ENCODE results near the gene SULT2B1. TPM values are rescaled to one million over a fixed set of nuclear protein-coding genes. Genes with fewer than 3 reads are reported as not detected.

Gene SULT2B1
- total RNA-seq, 1 donor from 2014 or later = not detected

DNA sequence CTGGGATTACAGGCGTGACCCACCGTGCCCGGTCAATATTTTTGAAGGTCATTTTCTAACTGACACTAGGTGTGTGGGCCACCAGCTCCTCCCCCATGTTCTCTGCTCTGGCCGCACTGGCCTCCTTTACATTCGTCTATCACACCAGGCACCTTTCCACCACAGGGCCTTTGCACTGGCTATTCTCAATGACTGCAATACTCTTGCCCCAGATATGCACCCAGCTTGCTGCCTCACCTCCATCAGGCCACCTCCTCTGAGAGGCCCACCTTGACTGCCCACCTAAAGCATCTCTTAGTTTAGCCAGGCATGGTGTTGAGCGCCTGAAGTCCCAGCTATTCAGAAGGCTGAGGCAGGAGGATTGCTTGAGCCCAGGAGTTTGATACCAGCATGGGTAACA is 10.2 kb upstream of the SULT2B1 start:
- TF ChIP-seq, protein P1, sequence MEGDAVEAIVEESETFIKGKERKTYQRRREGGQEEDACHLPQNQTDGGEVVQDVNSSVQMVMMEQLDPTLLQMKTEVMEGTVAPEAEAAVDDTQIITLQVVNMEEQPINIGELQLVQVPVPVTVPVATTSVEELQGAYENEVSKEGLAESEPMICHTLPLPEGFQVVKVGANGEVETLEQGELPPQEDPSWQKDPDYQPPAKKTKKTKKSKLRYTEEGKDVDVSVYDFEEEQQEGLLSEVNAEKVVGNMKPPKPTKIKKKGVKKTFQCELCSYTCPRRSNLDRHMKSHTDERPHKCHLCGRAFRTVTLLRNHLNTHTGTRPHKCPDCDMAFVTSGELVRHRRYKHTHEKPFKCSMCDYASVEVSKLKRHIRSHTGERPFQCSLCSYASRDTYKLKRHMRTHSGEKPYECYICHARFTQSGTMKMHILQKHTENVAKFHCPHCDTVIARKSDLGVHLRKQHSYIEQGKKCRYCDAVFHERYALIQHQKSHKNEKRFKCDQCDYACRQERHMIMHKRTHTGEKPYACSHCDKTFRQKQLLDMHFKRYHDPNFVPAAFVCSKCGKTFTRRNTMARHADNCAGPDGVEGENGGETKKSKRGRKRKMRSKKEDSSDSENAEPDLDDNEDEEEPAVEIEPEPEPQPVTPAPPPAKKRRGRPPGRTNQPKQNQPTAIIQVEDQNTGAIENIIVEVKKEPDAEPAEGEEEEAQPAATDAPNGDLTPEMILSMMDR (conservative IDR thresholded peaks at IDR 0.05) = no peak
- Mint-ChIP-seq H3K9me3 (no peaks in the 10 kb centered on the region), H3K4me1 (peaks cover 4% of the 10 kb centered on the region), H3K36me3 (ENCODE audit: low read depth) (no peaks in the 10 kb centered on the region), H3K4me3 (no peak overlapping the region), H3K27ac (ENCODE audit: unreplicated experiment) (no peak overlapping the region), H3K27me3 (ENCODE audit: low read depth) (no peaks in the 10 kb centered on the region)
- DNase-seq (ENCODE audit: low read depth, low spot score) = no peak

DNA sequence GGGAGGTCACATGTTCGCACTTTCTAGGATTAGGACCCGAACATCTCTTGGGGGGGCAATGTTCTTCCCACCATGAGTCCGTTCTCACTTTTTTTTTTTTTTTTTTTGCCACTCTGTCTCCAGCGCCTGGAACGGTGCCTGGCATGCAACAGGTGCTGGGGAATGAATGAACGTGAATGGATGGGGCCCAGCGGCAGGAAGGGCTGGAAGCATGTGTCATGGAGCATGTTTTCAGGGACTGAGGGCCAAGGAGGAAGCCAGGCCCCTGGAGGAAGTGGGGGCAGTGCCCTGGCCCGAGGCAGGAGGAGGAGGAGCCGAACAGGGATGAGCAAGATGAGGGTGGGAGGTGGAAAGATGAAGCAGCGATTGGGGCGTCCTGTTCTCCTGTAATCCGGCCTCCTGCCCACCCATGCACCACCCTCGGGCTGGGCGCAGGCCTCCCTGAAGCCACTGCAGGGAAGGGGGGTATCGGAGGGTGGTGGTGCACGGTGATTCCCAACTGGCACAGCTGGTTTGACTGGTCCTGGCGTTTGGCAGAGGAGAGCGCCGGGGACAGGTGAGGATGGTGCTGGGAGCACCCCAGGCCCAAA is 8.8 kb upstream of the SULT2B1 start:
- peak overlapping the region; percentile 50 for H3K27ac Mint-ChIP-seq (ENCODE audit: unreplicated experiment)
- no peaks in the 10 kb centered on the region for H3K9me3 Mint-ChIP-seq
- DNase-seq (ENCODE audit: low read depth, low spot score) = no peak
- TF ChIP-seq, protein P1 (conservative IDR thresholded peaks at IDR 0.05) = no peak
- no peak overlapping the region for H3K4me3 Mint-ChIP-seq
- H3K27me3 Mint-ChIP-seq (ENCODE audit: low read depth) = no peaks in the 10 kb centered on the region
- H3K36me3 Mint-ChIP-seq (ENCODE audit: low read depth) = no peaks in the 10 kb centered on the region
- peaks cover 4% of the 10 kb centered on the region for H3K4me1 Mint-ChIP-seq

DNA sequence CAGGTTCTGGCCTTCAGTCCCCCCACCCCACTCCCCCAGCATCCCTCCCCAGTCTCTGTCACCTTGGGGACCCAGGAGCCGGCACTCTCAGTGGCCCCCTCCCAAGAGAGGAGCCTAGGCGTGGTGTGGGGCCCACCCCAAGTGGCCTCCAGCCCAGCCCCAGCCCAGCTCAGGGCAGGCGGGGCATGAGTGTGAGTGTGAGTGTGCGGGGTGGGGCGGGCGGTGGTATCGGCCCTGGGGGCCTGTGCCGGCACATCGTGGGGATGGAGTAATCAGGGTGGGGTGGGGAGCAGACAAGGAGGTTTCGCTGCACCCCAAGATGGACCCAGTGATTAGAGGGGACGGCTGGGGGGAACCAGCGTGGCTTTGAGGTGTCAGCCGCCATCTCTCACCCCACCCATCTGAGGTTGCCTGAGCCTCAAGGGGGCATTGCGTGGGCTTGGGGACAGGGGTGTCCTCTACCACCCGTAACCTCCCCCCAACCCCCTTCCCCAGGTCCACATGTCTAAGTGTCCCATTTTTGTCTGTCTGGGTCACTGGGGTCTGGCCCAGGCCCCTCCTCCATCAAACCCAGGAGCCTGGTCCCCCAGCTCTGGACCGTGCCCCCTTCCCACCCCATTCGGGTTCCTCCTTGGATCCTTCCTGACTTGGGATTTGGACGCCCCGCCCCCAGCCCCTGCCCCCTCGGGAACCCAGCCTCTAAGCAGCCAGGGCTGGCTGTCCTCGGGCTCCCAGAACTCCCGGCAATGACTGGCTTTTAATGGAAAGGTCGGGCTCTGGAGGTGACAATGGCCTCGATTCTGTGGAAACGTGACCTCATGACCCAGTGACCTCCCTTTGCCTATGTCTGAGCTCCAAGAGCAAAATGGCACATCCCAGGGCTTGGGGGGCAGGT is 6.9 kb upstream of the SULT2B1 start:
- H3K9me3 Mint-ChIP-seq = no peaks in the 10 kb centered on the region
- peaks cover 4% of the 10 kb centered on the region for H3K4me1 Mint-ChIP-seq
- H3K4me3 Mint-ChIP-seq = no peak overlapping the region
- TF ChIP-seq, protein P1 (conservative IDR thresholded peaks at IDR 0.05) = no peak
- no peaks in the 10 kb centered on the region for H3K27me3 Mint-ChIP-seq (ENCODE audit: low read depth)
- no peak overlapping the region for H3K27ac Mint-ChIP-seq (ENCODE audit: unreplicated experiment)
- no peak for DNase-seq (ENCODE audit: low read depth, low spot score)
- H3K36me3 Mint-ChIP-seq (ENCODE audit: low read depth) = no peaks in the 10 kb centered on the region

DNA sequence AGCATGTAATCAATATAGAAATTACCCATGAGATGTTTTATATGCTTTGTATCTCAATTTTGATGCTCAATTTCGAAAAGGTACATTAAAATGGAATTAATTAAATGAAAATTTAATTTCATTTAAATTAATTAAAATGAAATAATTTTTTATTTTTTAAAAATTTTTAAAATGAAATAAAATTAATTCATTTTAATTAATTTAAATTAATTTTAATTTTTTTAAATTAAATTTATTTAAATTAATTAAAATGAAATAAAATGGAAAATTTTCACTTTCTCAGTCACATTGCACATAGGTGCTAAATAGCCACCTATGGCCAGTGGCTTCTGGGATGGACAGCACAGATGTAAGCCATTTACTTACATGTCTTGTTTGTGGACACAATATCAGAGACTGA is 4.2 kb upstream of the SULT2B1 start:
- no peak for DNase-seq (ENCODE audit: low read depth, low spot score)
- TF ChIP-seq, protein P1 (conservative IDR thresholded peaks at IDR 0.05) = no peak
- no peak overlapping the region for H3K4me3 Mint-ChIP-seq
- no peaks in the 10 kb centered on the region for H3K27me3 Mint-ChIP-seq (ENCODE audit: low read depth)
- no peaks in the 10 kb centered on the region for H3K9me3 Mint-ChIP-seq
- H3K27ac Mint-ChIP-seq (ENCODE audit: unreplicated experiment) = no peak overlapping the region
- peaks cover 9% of the 10 kb centered on the region for H3K4me1 Mint-ChIP-seq
- H3K36me3 Mint-ChIP-seq (ENCODE audit: low read depth) = no peaks in the 10 kb centered on the region

DNA sequence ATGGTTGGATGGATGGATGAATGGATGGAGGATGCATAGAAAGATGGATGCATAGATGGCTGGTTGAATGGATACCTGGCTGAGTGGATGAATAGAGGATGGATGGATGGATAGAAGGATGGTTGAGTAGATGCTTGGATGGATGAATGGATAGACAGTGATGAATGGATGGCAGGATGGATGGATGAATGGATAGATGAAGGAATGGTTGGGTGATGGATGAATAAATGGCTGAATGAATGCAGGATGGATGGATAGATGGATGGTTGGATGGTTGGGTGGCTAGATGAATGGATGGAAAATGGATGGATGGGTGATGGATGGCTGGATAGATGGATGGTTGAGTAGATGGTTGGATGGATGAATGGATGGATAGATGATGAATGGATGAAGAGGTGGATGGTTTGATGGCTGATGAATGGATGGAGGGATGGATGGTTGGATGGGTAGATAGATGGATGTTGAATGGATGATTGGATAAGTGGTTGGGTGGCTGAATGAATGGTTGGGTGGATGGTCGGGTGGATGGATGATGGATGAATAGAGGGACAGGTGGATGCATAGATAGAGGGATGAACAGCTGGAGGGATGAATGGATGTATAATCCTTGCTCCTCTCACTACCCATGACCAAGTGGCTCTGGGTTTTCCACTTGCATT is 3.6 kb upstream of the SULT2B1 start:
- H3K9me3 Mint-ChIP-seq = no peaks in the 10 kb centered on the region
- H3K36me3 Mint-ChIP-seq (ENCODE audit: low read depth) = no peaks in the 10 kb centered on the region
- DNase-seq (ENCODE audit: low read depth, low spot score) = no peak
- H3K4me3 Mint-ChIP-seq = no peak overlapping the region
- H3K4me1 Mint-ChIP-seq = peaks cover 5% of the 10 kb centered on the region
- TF ChIP-seq, protein P1 (conservative IDR thresholded peaks at IDR 0.05) = no peak
- no peaks in the 10 kb centered on the region for H3K27me3 Mint-ChIP-seq (ENCODE audit: low read depth)
- H3K27ac Mint-ChIP-seq (ENCODE audit: unreplicated experiment) = no peak overlapping the region

All from neural crest cell (in vitro differentiated cells).